GM12873 (cell line): ENCODE measurements around the gene LRP1B.

Experiments used
- CTCF ChIP-seq: IDR thresholded peaks from 2 replicates; pipeline ENCODE4 v1.5.1; 2012; ENCODE audit warnings: low read depth, mild to moderate bottlenecking, moderate library complexity, low read length, control low read depth; ENCODE audit not compliant: insufficient read depth; ENCODE audit errors: missing control alignments

LRP1B gene

DNA sequence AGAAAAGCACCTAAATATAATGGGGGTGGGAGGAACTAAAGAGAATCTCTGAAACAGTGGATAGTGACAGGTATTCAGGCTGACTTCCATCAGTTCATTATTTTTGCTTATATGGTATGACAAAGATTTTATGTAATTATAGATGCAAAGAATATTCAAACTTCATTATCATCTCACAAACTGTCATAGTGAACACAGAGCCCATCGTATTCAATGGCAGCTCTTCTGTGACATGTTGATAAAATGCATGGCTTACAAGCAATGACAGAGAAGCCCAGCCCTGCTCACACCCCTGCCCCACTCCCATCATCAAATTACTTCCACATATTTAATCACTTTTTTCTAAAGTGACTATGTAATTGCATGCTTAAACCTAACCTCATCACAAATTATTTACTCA, 904.3 kb downstream of the LRP1B start:
- TF ChIP-seq CTCF, result no peak

DNA sequence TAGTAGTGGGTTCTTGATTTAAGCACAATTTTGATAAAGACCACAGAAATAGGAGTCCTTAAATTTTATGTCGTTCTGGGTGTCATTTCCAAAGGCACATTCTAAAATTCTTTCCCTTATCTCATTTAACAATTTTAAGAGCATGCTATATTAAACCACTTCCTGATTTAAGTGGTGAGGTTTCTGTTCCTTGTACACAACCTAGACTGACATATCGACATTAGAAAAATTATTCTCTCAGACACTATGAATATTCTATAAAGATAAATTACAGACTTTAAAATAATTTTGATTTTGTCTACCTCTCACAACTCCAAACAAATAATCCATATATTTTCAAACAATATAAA, 923.8 kb downstream of the LRP1B start:
- no peak for TF ChIP-seq CTCF

DNA sequence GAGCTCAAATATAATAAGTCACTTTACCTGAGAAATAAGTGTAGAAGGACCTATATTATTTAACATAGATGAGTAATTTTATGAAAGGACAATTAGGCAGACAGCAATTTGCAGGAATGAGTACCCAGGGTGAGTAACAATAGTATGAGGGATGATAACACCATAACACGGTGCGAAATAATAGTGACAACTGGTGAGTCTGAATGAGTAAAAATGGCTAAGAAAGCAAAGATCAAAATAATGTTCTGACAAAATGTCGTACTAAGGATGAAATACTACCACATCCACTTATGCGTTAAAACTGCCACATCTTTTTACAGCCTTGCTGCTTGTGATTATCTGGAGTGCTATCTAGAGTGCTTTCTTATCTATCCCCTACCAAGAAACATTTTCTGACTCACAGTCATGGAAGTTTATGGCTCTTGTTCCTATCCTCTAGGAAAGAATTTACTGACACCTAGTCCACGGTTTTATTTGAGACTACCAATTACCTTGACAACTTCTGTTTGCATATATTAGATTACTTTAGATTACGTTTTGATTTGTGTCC, 929.7 kb downstream of the LRP1B start:
- no peak for TF ChIP-seq CTCF

- TF ChIP-seq CTCF, result no peak
Measured at GRCh38 chr2:141200191-141200590, 930.6 kb downstream of the LRP1B start.

DNA sequence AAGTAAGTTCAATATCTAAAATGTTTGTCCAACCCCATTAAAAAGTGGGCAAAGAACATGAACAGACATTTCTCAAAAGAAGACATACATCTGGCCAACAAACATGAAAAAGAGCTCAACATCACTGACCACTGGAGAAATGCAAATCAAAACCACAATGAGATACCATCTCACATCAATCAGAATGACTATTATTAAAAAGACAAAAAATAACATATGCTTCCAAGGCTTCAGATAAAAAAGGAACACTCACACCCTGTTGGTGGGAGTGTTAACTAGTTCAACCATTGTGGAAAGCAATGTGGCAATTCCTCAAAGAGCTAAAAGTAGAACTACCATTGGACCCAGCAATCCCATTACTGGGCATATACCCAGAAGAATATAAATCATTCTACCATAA, 931.1 kb downstream of the LRP1B start:
- TF ChIP-seq CTCF, result no peak

DNA sequence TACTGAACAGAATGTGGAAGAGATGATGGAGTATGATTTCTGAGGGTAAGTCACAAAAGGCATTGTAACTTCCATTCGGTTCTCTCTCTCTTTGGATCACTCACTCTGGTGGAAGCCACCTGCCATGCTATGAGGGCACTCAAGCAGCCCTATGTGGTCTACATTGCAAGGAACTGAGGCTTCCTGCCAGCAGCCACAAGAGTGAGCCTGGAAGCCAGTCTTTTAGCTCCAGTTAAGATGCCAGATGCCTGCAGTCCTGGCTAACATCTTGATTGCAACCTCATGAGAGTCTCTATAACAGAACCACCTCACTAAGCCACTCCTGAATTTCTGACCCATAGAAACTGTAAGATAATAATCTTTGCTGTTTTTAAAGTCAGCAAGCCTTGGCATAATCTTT, 935.7 kb downstream of the LRP1B start:
- no peak for TF ChIP-seq CTCF

- no peak for TF ChIP-seq CTCF
Measured at GRCh38 chr2:141187075-141187439, 943.8 kb downstream of the LRP1B start.
